GM18498 (cell line): ENCODE measurements around the gene DET1.
"Not testable (repeated sequence)": the region's sequence is repeated elsewhere in the genome, so short reads cannot be mapped to it uniquely, and the experiment has no call there.

ENCODE experiments used
- ATAC-seq: cut with Tn5 transposase; IDR thresholded peaks from one replicate; pipeline ENCODE4 v1.9.1; 2021; ENCODE audit warnings: mild to moderate bottlenecking, moderate library complexity; ENCODE audit not compliant: unreplicated experiment

The DET1 gene

GRCh38 chr15:88498996-88499395 lies 47.5 kb downstream of the DET1 start:
- ATAC-seq = no peak

GRCh38 chr15:88497109-88497765 lies 49.2 kb downstream of the DET1 start:
- no peak for ATAC-seq

GRCh38 chr15:88493844-88494243 lies 52.6 kb downstream of the DET1 start:
- ATAC-seq = no peak

- no peak for ATAC-seq
Observed at GRCh38 chr15:88491158-88491557, 55.3 kb downstream of the DET1 start.

- no peak for ATAC-seq
Observed at GRCh38 chr15:88490036-88490435, 56.4 kb downstream of the DET1 start.

GRCh38 chr15:88489321-88489720 lies 57.2 kb downstream of the DET1 start:
- no peak for ATAC-seq

GRCh38 chr15:88487796-88488523 lies 58.5 kb downstream of the DET1 start:
- no peak for ATAC-seq

- ATAC-seq = no peak
Observed at GRCh38 chr15:88487178-88487795, 59.2 kb downstream of the DET1 start.

GRCh38 chr15:88484682-88485331 lies 61.7 kb downstream of the DET1 start:
- ATAC-seq = no peak

GRCh38 chr15:88482263-88482662 lies 64.2 kb downstream of the DET1 start:
- ATAC-seq = no peak

GRCh38 chr15:88480981-88481380 lies 65.5 kb downstream of the DET1 start:
- no peak for ATAC-seq

GRCh38 chr15:88479169-88479568 lies 67.3 kb downstream of the DET1 start:
- ATAC-seq = no peak

- ATAC-seq = no peak
Observed at GRCh38 chr15:88477904-88478303, 68.6 kb downstream of the DET1 start.

GRCh38 chr15:88477126-88477525 lies 69.4 kb downstream of the DET1 start:
- ATAC-seq = no peak

GRCh38 chr15:88476635-88477060 lies 69.8 kb downstream of the DET1 start:
- ATAC-seq = peak; percentile 49

- ATAC-seq = not testable (repeated sequence)
Observed at GRCh38 chr15:88473661-88474293, 72.7 kb downstream of the DET1 start.

GRCh38 chr15:88472225-88472624 lies 74.3 kb downstream of the DET1 start:
- no peak for ATAC-seq

- ATAC-seq = no peak
Observed at GRCh38 chr15:88470625-88471372, 75.7 kb downstream of the DET1 start.

- ATAC-seq = no peak
Observed at GRCh38 chr15:88469321-88469720, 77.2 kb downstream of the DET1 start.

GRCh38 chr15:88468721-88469120 lies 77.8 kb downstream of the DET1 start:
- not testable (repeated sequence) for ATAC-seq
